ENCODE data around the gene PTPRK. TPM values are rescaled to one million over a fixed set of nuclear protein-coding genes. Genes with fewer than 3 reads are reported as not detected.

Gene PTPRK
- total and polyA plus RNA-seq, 9 of the 15 experiments (the other 6 are each of a cell fraction or from before 2014, with no cell fraction given), result 0.04 to 0.51 TPM; not detected in 7

DNA sequence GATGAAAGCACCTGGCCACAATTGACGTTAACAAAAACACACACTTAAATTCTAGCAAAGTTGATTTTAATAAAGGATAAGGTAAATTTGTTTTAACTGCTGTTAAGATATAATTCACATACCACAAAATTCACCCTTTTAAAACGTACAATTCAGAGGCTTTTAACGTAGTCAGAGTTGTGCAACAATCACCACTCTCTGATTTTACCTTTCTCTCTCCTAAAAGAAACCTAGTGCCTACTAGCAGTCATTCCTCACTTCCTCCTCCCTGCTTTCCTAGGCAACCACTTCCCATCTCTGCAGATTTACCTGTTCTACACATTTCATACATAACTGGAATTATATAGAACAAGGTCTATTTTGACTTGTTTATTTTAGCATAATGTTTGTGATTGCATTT is 58.9 kb downstream of the PTPRK start (continued):
- TF ChIP-seq ZNF140 (CRISPR knock-in tag; IDR thresholded peaks at IDR 0.05) (no peak), RREB1 (CRISPR knock-in tag; IDR thresholded peaks at IDR 0.05) (no peak), MBD2 (IDR thresholded peaks at IDR 0.05; ENCODE audit: borderline replicate concordance, low read depth) (no peak), KDM1A (IDR thresholded peaks at IDR 0.05) (no peak), ZNF174 (CRISPR knock-in tag; IDR thresholded peaks at IDR 0.05) (no peak), ZNF212 (CRISPR knock-in tag; IDR thresholded peaks at IDR 0.05) (no peak), RBBP5 (IDR thresholded peaks at IDR 0.05; ENCODE audit: borderline replicate concordance, insufficient read depth, low read length, poor library complexity, severe bottlenecking) (no peak), ARNT (IDR thresholded peaks at IDR 0.05) (no peak)
- TF ChIP-seq, protein P1, sequence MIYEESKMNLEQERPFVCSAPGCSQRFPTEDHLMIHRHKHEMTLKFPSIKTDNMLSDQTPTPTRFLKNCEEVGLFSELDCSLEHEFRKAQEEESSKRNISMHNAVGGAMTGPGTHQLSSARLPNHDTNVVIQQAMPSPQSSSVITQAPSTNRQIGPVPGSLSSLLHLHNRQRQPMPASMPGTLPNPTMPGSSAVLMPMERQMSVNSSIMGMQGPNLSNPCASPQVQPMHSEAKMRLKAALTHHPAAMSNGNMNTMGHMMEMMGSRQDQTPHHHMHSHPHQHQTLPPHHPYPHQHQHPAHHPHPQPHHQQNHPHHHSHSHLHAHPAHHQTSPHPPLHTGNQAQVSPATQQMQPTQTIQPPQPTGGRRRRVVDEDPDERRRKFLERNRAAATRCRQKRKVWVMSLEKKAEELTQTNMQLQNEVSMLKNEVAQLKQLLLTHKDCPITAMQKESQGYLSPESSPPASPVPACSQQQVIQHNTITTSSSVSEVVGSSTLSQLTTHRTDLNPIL (CRISPR knock-in tag; IDR thresholded peaks at IDR 0.05), result no peak

Data from K562 (cell line).